PFSK-1 (cell line): Measurements from ENCODE around the gene PLEKHA5.

ENCODE experiments used
- FOXP2 ChIP-seq: optimal IDR thresholded peaks from 2 replicates; pipeline ENCODE3; 2011; ENCODE audit warnings: borderline replicate concordance, control low read depth, inconsistent platforms; ENCODE audit not compliant: insufficient read depth; ENCODE audit errors: extremely low read length, extremely low read depth
- POLR2AphosphoS5 ChIP-seq: IDR thresholded peaks from 2 replicates; pipeline ENCODE4 v1.6.1; 2012; ENCODE audit warnings: low read depth, mild to moderate bottlenecking, control low read depth, low read length, moderate library complexity
- SIN3A ChIP-seq: IDR thresholded peaks from 2 replicates; pipeline ENCODE4 v1.6.1; 2012; ENCODE audit warnings: mild to moderate bottlenecking, low read length, moderate library complexity, borderline replicate concordance; ENCODE audit not compliant: insufficient read depth
- TAF1 ChIP-seq: IDR thresholded peaks from 2 replicates; pipeline ENCODE4 v1.6.1; 2012; ENCODE audit warnings: low read length, control low read depth, borderline replicate concordance; ENCODE audit not compliant: insufficient read depth
- TF ChIP-seq, protein P1 (sequence below), 2 experiments: IDR thresholded peaks; 2 replicates each; pipeline versions ENCODE4 v1.6.1 to v1.8.0; 2011 to 2012; ENCODE audit warnings: low read depth in 2 of 2, low read length in 2 of 2, control low read depth in 1 of 2, inconsistent platforms in 1 of 2, mild to moderate bottlenecking in 1 of 2, moderate library complexity in 1 of 2; ENCODE audit not compliant: insufficient read depth in 1 of 2

DNA sequence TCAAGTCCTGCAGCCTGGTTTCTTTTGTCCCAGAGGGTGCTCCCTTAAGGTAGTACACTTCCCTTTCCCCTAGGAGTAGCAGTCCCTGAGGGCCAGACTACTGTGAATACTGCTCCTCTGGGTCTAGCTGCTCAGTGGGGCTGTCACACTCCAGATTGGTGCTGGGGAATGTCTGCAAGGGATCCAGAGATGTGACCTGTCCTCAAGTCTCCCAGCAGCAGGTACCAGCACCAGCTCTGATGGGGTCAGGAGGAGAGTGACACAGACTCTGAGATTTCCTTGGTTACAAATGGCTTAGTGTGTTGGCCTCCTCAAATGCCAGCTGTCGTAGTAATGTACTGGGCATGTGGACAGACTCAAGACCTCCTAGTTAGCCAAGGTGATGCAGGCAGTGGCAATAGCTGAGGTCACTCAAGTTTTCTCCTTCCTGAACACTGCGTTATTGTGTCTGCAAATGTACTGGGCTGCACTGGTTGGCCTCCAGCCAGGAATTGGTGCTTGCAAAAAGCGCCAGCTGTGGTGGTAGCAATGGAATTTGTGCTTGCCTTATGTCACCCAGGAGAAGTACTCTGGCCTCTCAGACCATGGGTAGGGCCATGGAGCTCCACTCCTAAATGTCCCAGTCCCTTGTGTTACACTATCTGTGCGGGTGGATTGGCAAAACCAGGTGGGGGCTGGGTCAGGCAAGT is 273.4 kb downstream of the PLEKHA5 start:
- TF ChIP-seq, protein P1, sequence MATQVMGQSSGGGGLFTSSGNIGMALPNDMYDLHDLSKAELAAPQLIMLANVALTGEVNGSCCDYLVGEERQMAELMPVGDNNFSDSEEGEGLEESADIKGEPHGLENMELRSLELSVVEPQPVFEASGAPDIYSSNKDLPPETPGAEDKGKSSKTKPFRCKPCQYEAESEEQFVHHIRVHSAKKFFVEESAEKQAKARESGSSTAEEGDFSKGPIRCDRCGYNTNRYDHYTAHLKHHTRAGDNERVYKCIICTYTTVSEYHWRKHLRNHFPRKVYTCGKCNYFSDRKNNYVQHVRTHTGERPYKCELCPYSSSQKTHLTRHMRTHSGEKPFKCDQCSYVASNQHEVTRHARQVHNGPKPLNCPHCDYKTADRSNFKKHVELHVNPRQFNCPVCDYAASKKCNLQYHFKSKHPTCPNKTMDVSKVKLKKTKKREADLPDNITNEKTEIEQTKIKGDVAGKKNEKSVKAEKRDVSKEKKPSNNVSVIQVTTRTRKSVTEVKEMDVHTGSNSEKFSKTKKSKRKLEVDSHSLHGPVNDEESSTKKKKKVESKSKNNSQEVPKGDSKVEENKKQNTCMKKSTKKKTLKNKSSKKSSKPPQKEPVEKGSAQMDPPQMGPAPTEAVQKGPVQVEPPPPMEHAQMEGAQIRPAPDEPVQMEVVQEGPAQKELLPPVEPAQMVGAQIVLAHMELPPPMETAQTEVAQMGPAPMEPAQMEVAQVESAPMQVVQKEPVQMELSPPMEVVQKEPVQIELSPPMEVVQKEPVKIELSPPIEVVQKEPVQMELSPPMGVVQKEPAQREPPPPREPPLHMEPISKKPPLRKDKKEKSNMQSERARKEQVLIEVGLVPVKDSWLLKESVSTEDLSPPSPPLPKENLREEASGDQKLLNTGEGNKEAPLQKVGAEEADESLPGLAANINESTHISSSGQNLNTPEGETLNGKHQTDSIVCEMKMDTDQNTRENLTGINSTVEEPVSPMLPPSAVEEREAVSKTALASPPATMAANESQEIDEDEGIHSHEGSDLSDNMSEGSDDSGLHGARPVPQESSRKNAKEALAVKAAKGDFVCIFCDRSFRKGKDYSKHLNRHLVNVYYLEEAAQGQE (IDR thresholded peaks at IDR 0.05; ENCODE audit: insufficient read depth in 1 of 2, low read depth in 2 of 2, low read length in 2 of 2), result no peak
- TF ChIP-seq POLR2AphosphoS5, result no peak
- no peak for TF ChIP-seq TAF1
- TF ChIP-seq FOXP2, result no peak
- no peak for TF ChIP-seq SIN3A
